ENCODE measurements around the gene TRPC4. TPM values are rescaled to one million over a fixed set of nuclear protein-coding genes. Genes with fewer than 3 reads are reported as not detected.

The TRPC4 gene
- total RNA-seq, 2 experiments from 2014 or later, result not detected

- H3K4me3 Mint-ChIP-seq, result no peak overlapping the region
- no peaks in the 10 kb centered on the region for H3K36me3 ChIP-seq (ENCODE audit: insufficient read depth, low read length)
- no peaks in the 10 kb centered on the region for H3K27me3 ChIP-seq (ENCODE audit: control insufficient read depth in 1 of 2, insufficient read depth in 2 of 2, low read length in 2 of 2)
- ATAC-seq (ENCODE audit: poor library complexity), result no peak
- DNase-seq, result no peak
- peaks cover 0 to 6% of the 10 kb centered on the region in 2 experiments for H3K9me3 ChIP-seq (ENCODE audit: control insufficient read depth in 1 of 2, insufficient read depth in 1 of 2, low read length in 2 of 2)
- H3K27ac ChIP-seq (ENCODE audit: low read depth in 1 of 2, low read length in 2 of 2), result no peak overlapping the region
- no peaks in the 10 kb centered on the region for H3K27me3 Mint-ChIP-seq
- H3K9me3 Mint-ChIP-seq, result peaks cover 16% of the 10 kb centered on the region
- no peak overlapping the region for H3K27ac Mint-ChIP-seq
- TF ChIP-seq CTCF (IDR thresholded peaks at IDR 0.05), result no peak
- no peaks in the 10 kb centered on the region for H3K4me1 ChIP-seq (ENCODE audit: insufficient read depth, low read length)
- CTCF ChIA-PET, result no interaction called here
- no peaks in the 10 kb centered on the region for H3K4me1 Mint-ChIP-seq (ENCODE audit: low read depth)
- no peaks in the 10 kb centered on the region for H3K36me3 Mint-ChIP-seq (ENCODE audit: low read depth)
- POLR2A ChIA-PET, result no interaction called here
- H3K4me3 ChIP-seq (ENCODE audit: low read length), result no peak overlapping the region
- intact Hi-C loops (cut with DNase I, micrococcal nuclease), result no loop called here
These were observed 34.2 kb downstream of the TRPC4 start for GRCh38 chr13:37835392-37835791.

GRCh38 chr13:37833411-37833810 is 36.2 kb downstream of the TRPC4 start:
- Mint-ChIP-seq H3K27ac (no peak overlapping the region), H3K4me1 (ENCODE audit: low read depth) (no peaks in the 10 kb centered on the region), H3K4me3 (no peak overlapping the region), H3K36me3 (ENCODE audit: low read depth) (no peaks in the 10 kb centered on the region), H3K9me3 (peaks cover 17% of the 10 kb centered on the region), H3K27me3 (no peaks in the 10 kb centered on the region)
- no peak for TF ChIP-seq CTCF (IDR thresholded peaks at IDR 0.05)
- Histone ChIP-seq H3K27me3 (ENCODE audit: control insufficient read depth in 1 of 2, insufficient read depth in 2 of 2, low read length in 2 of 2) (no peaks in the 10 kb centered on the region), H3K4me1 (ENCODE audit: insufficient read depth, low read length) (no peaks in the 10 kb centered on the region), H3K36me3 (ENCODE audit: insufficient read depth, low read length) (no peaks in the 10 kb centered on the region), H3K9me3 (ENCODE audit: control insufficient read depth in 1 of 2, insufficient read depth in 1 of 2, low read length in 2 of 2) (peaks cover 0 to 6% of the 10 kb centered on the region in 2 experiments), H3K4me3 (ENCODE audit: low read length) (no peak overlapping the region), H3K27ac (ENCODE audit: low read depth in 1 of 2, low read length in 2 of 2) (no peak overlapping the region)
- ChIA-PET CTCF (no interaction called here), POLR2A (no interaction called here)
- ATAC-seq (ENCODE audit: poor library complexity), result no peak
- DNase-seq, result no peak
- intact Hi-C loops (cut with DNase I, micrococcal nuclease), result no loop called here

GRCh38 chr13:37816276-37816675 is 53.3 kb downstream of the TRPC4 start:
- H3K9me3 ChIP-seq (ENCODE audit: control insufficient read depth in 1 of 2, insufficient read depth in 1 of 2, low read length in 2 of 2), result no peaks in the 10 kb centered on the region
- CTCF ChIA-PET, result no interaction called here
- POLR2A ChIA-PET, result no interaction called here
- H3K4me3 ChIP-seq (ENCODE audit: low read length), result no peak overlapping the region
- DNase-seq, result no peak
- no peaks in the 10 kb centered on the region for H3K4me1 Mint-ChIP-seq (ENCODE audit: low read depth)
- no peak for ATAC-seq (ENCODE audit: poor library complexity)
- peaks cover 19% of the 10 kb centered on the region for H3K9me3 Mint-ChIP-seq
- H3K36me3 ChIP-seq (ENCODE audit: insufficient read depth, low read length), result no peaks in the 10 kb centered on the region
- H3K4me3 Mint-ChIP-seq, result no peak overlapping the region
- H3K4me1 ChIP-seq (ENCODE audit: insufficient read depth, low read length), result no peaks in the 10 kb centered on the region
- no peak overlapping the region for H3K27ac Mint-ChIP-seq
- H3K27ac ChIP-seq (ENCODE audit: low read depth in 1 of 2, low read length in 2 of 2), result no peak overlapping the region
- no peak for TF ChIP-seq CTCF (IDR thresholded peaks at IDR 0.05)
- H3K27me3 Mint-ChIP-seq, result no peaks in the 10 kb centered on the region
- intact Hi-C loops (cut with DNase I, micrococcal nuclease), result no loop called here
- H3K36me3 Mint-ChIP-seq (ENCODE audit: low read depth), result no peaks in the 10 kb centered on the region
- H3K27me3 ChIP-seq (ENCODE audit: control insufficient read depth in 1 of 2, insufficient read depth in 2 of 2, low read length in 2 of 2), result no peaks in the 10 kb centered on the region
